Activated T-cell treated with anti-CD3 and anti-CD28 coated beads for 24 hours (primary cell): ENCODE measurements around the gene HOXB7.

Experiments used
- DNase-seq: peaks from one replicate; pipeline ENCODE4 v3.0.0-alpha.2; 2020; ENCODE audit warnings: low read depth

The HOXB7 gene

GRCh38 chr17:48565925-48566710 is 44.7 kb downstream of the HOXB7 start:
- DNase-seq, result no peak

DNA sequence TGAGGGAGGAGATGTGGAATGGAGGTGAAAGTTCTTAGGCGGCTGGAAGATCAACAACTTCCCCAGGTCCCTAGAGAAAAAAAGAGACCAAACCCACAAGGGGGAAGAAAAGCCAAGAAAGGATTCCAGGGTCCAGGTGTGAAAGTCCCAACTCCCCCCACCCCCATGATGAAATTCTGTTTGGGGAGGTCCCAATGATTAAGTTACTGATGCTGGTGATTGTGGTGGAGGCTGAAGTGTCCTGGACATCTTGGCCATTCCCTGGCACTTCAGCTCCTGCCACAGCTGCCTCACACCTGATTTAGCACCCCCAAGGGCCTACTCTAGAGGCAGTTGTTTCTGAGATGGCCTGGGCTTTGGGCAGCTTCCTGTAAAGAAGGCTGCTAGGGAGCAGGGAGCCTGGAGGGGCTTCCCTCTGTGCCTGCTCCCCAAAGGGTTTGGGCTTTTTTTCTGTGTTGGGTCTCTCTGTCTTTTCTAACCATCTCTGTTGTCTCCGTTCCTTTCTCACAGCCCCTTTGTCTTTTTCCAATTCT is 45.7 kb downstream of the HOXB7 start:
- no peak for DNase-seq

GRCh38 chr17:48564188-48565021 is 46.4 kb downstream of the HOXB7 start:
- DNase-seq, result no peak

DNA sequence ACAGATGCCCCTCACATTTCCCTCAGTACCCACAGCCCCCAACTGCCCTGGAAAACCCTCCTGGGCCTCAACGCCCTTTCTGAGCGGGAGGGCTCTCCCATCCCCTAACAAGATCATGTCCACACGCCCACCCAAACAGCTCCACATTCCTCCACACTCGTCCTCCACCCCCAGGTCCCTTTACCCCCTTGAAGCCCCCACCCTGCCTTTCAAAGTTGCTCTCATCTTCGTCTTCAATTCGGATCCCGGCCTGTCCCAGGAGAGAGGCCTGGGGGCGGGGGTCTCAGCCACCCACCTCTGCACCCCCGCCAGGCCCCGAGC is 47.0 kb downstream of the HOXB7 start:
- no peak for DNase-seq

GRCh38 chr17:48563385-48563838 is 47.4 kb downstream of the HOXB7 start:
- DNase-seq, result no peak

GRCh38 chr17:48562934-48563333 is 47.9 kb downstream of the HOXB7 start:
- DNase-seq, result no peak

DNA sequence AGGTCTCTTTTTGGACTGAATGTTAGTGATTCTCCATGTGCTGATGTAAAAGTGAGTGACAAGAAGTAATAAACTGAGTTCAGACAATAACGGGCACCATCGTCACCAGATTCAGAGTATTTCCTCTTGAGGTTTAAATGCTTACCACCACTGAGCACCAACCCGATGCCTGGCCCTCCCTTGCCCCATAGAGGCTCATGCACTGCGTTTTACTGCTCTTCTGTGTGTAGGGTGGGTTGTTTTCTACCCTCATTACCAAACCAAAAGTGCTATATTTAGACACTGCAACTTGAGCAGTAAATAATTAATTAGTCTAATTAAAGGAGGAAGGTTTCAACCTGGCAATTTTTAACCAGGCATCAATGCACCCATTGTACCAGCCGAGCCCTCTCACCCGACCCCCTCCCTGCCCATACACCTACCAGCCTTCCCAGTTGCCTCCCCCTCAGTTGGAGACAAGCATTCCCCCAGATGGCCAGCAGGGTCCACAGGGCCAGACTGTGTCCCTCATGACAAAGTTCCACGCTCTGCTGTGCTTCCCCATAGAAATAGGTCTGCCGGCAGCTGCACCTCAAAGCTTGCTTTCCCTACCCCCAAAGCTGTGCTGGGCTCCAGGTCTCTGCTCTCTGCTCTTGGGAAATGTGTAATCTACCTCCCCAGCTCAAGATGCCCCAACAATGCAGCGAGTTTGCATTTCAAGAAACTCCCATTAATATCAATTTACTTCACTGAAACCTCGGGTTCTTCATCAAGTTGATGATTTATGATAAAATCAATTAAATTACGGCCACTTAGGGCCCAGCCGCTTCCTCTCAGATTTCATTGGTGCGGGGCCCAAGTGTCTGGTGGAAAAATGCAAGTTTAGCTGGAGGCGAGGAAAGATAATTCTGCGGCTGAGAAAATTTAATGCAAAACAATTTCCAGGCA is 48.7 kb downstream of the HOXB7 start:
- no peak for DNase-seq

DNA sequence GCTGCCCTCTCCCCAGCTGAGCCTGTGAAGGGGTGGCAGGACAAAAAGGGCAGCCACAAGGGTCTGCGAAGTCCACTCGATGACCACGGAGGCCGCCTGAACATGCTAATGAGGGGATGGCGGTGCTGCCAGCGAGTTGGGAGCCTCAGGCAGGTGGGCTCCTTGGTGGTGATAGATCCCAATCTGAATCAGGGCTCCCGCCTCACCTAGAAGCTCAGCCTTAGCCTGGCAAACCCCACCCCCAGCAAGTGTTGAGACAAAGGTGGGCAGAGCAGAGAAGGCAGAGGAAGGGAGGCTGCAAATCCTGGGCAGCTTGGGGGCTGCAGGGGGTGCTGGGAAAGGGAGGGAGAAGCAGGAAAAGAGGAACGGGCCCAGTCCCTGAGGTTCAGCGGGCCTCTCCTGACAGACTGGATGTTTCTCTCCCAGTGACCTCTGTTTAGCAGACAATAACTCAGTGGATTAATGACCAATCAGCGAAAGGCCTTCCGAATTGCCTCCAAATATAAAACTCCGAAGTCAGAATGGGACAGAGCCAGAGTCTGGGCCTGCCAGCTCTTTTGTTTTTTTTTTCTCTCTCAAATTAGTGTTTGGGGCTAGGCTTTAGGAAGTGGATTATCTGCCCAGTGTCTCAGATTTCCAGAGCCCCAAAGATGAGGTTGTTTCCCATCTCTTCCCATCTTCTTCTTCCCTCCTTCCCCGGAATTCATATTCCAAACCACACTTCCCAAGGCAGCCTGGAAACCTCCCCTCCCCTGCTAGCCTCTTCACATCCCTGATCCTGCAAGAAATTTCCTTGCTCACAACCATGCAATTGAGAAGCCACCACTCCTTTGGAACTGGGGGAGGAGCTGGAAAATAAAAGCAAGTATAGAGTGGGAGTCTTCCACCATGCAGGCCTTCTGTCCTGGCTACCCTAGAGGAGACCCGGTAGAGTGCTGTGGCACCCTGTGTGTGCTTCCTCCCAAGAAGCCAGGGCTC is 50.7 kb downstream of the HOXB7 start:
- no peak for DNase-seq

DNA sequence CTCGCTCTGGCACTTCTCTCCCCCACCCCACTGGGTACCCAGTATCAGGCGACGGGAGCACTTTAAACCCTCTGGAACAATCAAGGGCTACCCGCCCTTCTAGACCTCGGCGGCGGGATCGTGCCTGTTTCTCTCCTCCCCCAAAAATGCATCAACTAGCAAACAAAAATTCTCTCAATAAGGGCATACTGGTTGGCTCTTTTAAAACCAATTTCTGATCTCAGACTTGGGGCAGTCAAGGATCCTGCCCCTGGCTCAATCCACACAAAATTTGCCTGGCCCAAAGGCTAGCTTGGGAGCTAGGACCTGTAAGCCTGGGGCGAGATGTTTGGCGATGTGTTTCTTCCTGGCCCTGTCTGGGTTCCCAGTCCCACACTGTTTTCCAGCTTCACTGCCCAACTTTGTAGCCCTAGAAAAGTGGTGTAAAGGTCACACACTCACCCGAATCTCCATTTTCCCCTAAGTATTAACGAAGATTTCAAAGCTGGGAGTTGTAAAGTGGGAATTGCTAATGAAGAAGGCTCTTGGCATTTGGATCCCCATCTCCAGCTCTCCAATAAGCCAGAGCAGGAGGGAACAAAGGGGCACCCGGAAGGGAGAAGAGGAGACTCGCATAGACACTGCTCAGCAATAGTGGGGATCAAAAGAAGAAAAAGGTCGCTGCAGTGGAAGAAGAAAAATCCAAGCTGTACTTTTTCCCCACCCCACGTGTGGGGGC is 51.5 kb downstream of the HOXB7 start:
- DNase-seq, result no peak

DNA sequence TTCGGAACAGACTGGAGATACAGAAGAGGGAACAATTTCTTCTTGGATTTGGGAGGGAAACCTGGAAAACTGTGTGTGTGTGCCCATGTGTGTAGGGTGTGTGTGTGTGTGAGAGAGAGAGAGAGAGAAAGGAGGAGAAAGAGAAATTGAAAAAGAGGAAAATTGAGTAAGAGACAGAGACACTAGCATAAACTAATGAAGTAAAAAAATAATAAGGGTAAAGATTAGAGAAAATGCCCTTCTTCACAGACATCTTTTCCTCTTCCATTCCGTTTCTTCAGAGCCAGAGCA is 52.0 kb downstream of the HOXB7 start:
- no peak for DNase-seq

- no peak for DNase-seq
Observed at GRCh38 chr17:48558057-48558830, 52.6 kb downstream of the HOXB7 start.
